Mucosa of descending colon (tissue), 3 donors: ENCODE results near the gene MAGI2. TPM values are rescaled to one million over a fixed set of nuclear protein-coding genes. Genes with fewer than 3 reads are reported as not detected.
A peak's percentile ranks its signal among the peaks of the same experiment; 100 is the strongest.

ENCODE experiments used
- ATAC-seq: fragments of 200-7000 bp; cut with Tn5 transposase; one replicate; pipeline ENCODE4 v1.9.1; 2020; ENCODE audit warnings: mild to moderate bottlenecking, moderate library complexity
- DNase-seq, 3 donors: peaks; one replicate each; pipeline ENCODE4 v3.0.0-alpha.2; 2020
- H3K36me3 ChIP-seq: fragments of 200-600 bp; one replicate; pipeline ENCODE4 v1.8.0; 2021; ENCODE audit warnings: low read depth, mild to moderate bottlenecking
- H3K4me1 ChIP-seq: fragments of 200-600 bp; one replicate; pipeline ENCODE4 v1.8.0; 2021; ENCODE audit warnings: low read depth, mild to moderate bottlenecking
- H3K4me3 ChIP-seq: fragments of 200-600 bp; one replicate; pipeline ENCODE4 v1.8.0; 2021; ENCODE audit warnings: mild to moderate bottlenecking
- H3K9me3 ChIP-seq: fragments of 200-600 bp; one replicate; pipeline ENCODE4 v1.8.0; 2021; ENCODE audit warnings: mild to moderate bottlenecking
- intact Hi-C, 2 donors: fragments of 100-400 bp; cut with DNase I in 1 of 2; cut with micrococcal nuclease in 1 of 2; formaldehyde crosslinking; loops; one replicate each; pipeline versions ENCODE4 v1.11.0 to v1.11.1; 2022; cut with DNase I, micrococcal nuclease
- total RNA-seq, 3 donors: library from RNA; stranded (reverse); fragmentation: NEBNext Ultra II Directional in 2 of 3; extraction: Animal tissue kit (Norgen Biotek cat#: 25700) in 2 of 3; gene quantifications; one replicate each; pipeline versions ENCODE4 v1.2.1 to v1.2.4, GENCODE V29; 2021 to 2023
- TF ChIP-seq, protein P1 (sequence below): fragments of 200-600 bp; IDR thresholded peaks from one replicate; pipeline ENCODE4 v1.8.0; 2022; ENCODE audit warnings: antibody characterized with exemption, mild to moderate bottlenecking
- donor health status: DM: no; HTN: no; CAD: no; lungs with moderate emphysema.
- donor health status: DM: no; HTN: no; CAD: no.
- donor health status: DM: no; HTN: yes; CAD: no.

The MAGI2 gene
- total RNA-seq, 3 donors from 2014 or later, result 1.9 to 14.5 (median 2.7) TPM

DNA sequence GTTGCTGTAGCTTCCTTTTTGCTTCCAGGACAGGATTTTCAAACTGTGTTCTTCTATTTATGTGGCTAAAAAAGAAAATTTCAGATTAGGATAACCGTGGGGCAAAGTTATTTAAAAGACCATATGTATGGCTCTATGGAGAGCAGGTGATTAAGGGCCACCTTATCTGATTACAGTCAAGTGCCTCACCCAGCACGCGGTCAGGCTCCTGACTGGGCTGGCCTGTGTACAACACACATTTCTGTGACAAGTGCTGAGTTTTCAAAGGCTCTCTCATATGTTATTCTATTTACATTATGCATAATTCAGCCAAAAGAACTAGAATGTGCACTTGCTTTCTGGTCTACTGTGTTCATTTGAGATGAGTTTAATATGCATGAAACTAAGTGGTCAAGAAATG, 1107.5 kb downstream of the MAGI2 start:
- Histone ChIP-seq H3K9me3 (no peaks in the 10 kb centered on the region), H3K4me3 (no peak overlapping the region), H3K36me3 (no peaks in the 10 kb centered on the region), H3K4me1 (no peaks in the 10 kb centered on the region)
- no peak for ATAC-seq
- intact Hi-C loops, result no loop called here
- peak in 1 of 3 donors; percentile 11 for DNase-seq
- TF ChIP-seq, protein P1, sequence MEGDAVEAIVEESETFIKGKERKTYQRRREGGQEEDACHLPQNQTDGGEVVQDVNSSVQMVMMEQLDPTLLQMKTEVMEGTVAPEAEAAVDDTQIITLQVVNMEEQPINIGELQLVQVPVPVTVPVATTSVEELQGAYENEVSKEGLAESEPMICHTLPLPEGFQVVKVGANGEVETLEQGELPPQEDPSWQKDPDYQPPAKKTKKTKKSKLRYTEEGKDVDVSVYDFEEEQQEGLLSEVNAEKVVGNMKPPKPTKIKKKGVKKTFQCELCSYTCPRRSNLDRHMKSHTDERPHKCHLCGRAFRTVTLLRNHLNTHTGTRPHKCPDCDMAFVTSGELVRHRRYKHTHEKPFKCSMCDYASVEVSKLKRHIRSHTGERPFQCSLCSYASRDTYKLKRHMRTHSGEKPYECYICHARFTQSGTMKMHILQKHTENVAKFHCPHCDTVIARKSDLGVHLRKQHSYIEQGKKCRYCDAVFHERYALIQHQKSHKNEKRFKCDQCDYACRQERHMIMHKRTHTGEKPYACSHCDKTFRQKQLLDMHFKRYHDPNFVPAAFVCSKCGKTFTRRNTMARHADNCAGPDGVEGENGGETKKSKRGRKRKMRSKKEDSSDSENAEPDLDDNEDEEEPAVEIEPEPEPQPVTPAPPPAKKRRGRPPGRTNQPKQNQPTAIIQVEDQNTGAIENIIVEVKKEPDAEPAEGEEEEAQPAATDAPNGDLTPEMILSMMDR, result no peak

DNA sequence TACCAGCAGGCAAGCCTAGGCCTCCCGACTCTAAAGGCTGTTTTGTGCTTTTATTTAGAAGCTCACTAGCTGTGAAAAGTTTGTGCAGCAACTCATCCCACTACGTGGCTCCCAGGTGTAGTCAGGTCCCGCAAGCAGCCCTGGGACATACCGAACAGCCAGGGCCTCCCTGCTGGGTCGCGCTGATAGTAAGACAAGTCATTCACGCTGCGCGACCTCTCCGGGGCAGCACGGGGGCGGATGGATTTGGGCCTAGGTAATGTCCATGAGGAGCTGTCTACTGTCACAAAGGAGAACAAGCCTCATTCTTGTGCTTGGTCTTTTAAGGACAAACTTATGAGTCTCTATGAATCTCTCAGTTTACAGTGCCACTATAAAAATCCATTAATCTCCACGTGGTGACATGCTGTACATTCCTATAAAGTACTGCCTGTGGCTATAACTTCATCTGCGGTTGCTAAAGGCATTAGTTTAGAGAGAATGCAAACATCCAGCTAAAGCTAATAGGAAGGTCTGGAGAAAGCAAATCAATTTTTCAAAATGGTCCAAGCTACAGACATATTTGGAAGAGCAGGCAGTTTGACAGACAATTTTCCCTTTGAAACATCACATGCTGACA, 1108.1 kb downstream of the MAGI2 start:
- Histone ChIP-seq H3K4me1 (no peaks in the 10 kb centered on the region), H3K9me3 (no peaks in the 10 kb centered on the region), H3K4me3 (no peak overlapping the region), H3K36me3 (no peaks in the 10 kb centered on the region)
- DNase-seq (no peak), ATAC-seq (no peak)
- intact Hi-C loops, result no loop called here
- TF ChIP-seq, protein P1, result no peak

DNA sequence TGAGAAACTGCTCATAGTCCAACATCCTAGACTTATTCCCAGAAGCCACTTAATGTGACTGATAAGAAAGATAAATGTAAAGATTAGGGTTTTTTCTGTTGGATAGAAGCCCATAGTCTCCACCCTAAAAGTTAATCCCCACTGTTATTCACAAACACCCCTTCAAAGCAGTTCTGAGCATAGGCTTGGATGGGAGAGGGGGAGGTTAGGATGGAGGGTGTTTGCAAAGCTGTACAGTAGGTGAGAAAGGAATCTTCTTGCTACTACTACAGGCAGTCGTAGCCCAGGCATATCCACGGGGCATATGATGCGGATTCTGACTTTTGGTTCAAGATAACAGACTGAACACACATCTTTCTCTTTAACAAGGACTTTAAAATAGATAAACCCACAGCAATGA, 1119.0 kb downstream of the MAGI2 start:
- DNase-seq (no peak), ATAC-seq (no peak)
- TF ChIP-seq, protein P1, result no peak
- no peaks in the 10 kb centered on the region for H3K9me3 ChIP-seq
- H3K4me3 ChIP-seq, result no peak overlapping the region
- intact Hi-C loops, result no loop called here
- no peaks in the 10 kb centered on the region for H3K36me3 ChIP-seq
- no peaks in the 10 kb centered on the region for H3K4me1 ChIP-seq

DNA sequence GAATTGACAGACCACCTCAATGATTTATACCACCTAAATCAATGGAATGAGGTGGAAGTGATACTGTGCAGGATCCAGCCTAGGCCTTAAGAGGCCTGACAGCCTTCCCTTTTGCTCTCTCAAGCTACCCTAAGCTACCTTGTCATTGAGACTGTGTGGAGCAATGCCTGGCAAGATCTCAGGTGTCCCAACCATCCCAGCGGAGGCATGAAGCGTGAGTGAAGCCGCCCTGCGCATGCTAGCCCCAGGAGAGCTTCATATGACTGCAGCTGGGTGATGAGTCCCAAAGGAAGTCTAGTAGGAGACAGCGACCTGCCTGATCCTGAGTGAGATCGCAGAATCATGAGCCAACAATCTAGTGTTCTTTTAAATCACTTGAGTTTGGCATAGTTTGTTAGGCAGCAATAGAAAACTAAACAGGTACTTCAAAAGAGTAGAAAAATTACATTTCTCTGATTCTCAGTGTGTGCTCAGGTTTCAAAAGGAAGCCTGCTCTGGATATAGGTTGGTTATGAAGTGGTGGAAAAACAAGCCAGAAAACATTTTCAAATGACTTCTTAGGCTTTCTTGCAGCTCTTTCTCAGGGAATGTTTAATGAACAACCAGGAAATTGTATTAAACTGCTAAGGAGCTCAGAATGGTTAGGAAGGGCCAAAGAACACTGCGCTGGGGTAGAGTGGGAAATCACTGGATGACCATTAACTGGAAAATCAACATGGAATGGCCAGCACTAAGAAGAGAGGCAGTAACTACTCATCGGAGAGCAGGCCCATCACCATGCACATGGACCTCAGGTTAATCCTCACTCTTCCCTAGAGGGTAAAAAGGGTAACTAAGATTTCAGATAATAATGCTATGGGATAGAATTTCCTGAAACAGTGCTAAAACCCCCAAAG, 1119.7 kb downstream of the MAGI2 start:
- DNase-seq (no peak), ATAC-seq (no peak)
- intact Hi-C loops, result no loop called here
- TF ChIP-seq, protein P1, result no peak
- Histone ChIP-seq H3K36me3 (no peaks in the 10 kb centered on the region), H3K9me3 (no peaks in the 10 kb centered on the region), H3K4me3 (no peak overlapping the region), H3K4me1 (no peaks in the 10 kb centered on the region)

DNA sequence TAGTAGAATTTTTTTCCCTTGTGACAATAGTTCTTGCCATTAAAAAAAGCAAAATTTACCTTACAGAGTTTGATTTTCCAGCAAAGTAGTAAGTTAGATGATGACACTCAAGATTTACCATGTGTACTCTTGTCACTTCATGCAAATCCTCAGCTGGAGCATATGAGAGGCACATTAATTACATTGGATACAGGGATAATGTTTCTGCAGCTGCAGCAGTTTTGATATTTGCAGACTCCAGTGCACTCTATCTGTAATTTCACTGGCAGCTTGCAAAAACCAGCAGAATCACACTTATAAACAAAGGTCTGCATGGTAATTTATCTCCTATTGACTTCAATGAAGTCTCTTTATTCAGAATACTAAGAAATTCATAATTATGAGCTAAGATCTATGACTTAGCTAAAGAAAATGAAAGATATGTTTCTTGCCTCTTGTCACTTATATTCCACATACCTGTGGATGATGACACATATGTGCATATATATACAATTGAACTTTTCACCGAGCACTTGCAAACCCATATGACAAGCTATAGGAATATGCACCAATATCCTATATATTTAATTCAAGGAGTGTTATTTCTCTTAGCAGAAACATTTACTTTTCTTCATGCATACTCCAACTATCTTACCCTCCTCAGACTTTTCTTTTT, 1124.3 kb downstream of the MAGI2 start:
- TF ChIP-seq, protein P1, result no peak
- ATAC-seq (no peak), DNase-seq (no peak)
- Histone ChIP-seq H3K9me3 (no peaks in the 10 kb centered on the region), H3K4me3 (no peak overlapping the region), H3K36me3 (no peaks in the 10 kb centered on the region), H3K4me1 (no peaks in the 10 kb centered on the region)
- intact Hi-C loops, result no loop called here
